HG03159 (cell line): Measurements from ENCODE around the gene POMC.
"Not testable (repeated sequence)": the region's sequence is repeated elsewhere in the genome, so short reads cannot be mapped to it uniquely, and the experiment has no call there.

Source experiments
- ATAC-seq: cut with Tn5 transposase; IDR thresholded peaks from one replicate; pipeline ENCODE4 v1.9.1; 2021; ENCODE audit warnings: mild to moderate bottlenecking, moderate library complexity; ENCODE audit not compliant: unreplicated experiment

The POMC gene

GRCh38 chr2:25168256-25169072, at the start of gene POMC:
Gene POMC (minus strand): TSS chr2:25168580. CDS start chr2:25164772, 3,808 bp downstream.
- no peak for ATAC-seq

DNA sequence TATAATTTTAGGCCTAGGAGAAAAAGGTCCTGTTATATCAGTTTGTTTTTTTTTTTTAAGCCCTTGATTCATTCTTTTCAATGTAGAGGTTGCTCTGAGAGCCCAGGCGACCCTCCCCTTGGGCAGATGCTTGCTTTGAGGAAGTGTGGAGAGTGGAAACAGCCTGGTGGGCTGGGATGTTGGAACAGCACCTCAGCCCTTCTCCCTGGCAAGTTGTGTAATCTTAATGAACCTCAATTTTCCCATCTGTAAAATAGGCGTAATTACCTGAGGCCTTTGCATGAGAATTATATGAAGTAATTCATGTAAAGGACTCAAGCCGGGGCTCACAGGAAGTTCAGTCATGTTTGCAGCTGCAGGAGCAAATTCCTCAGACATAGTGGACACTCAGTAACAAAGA, 49.7 kb upstream of the POMC start:
- ATAC-seq = no peak

- peak; percentile 73 for ATAC-seq
These were observed 47.7 kb upstream of the POMC start for GRCh38 chr2:25215948-25216679.

DNA sequence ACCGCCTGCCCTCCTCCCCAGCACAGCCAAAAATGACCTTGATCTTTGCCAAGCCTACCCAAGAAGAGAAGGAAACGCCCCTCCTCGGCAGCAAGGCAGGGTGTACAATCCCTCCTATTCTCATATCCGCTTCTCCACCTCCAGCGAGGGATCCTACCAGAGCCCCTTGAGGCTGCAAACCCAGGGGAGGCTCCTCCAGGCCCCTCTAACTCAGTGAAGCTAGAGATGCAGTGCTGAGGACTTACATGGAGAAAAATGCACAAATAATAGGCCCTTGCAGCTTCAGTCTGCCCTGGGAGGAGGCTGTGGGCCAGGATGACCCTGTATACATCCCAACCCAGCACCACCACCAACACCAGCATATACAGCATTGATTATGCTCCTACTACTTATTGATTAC, 46.9 kb upstream of the POMC start:
- no peak for ATAC-seq

DNA sequence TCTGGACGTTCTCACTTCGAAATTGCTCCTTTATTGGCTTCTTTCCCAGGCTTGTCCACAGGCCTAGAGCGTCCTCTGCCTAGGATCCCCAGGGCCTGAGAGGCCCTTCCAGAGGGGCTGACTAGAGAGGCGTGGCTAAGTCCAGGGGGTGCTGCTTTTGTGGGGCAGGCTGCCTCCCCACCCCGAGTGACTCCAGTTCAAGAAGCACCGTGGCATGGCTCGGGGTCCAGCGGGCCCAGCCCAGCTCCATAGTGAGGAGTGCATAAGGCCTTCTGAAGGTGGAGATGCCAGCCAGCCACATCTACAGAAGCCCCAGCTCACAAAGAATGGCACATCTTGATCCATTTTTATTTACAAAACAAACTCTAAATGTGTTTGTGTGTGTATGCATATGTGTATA, 44.8 kb upstream of the POMC start:
- no peak for ATAC-seq

- ATAC-seq = not testable (repeated sequence)
These were observed 42.5 kb upstream of the POMC start for GRCh38 chr2:25210923-25211322.

- ATAC-seq = no peak
These were observed 38.7 kb upstream of the POMC start for GRCh38 chr2:25207078-25207545.

- ATAC-seq = no peak
These were observed 35.9 kb upstream of the POMC start for GRCh38 chr2:25204190-25204838.

GRCh38 chr2:25202275-25202674, 33.9 kb upstream of the POMC start:
- no peak for ATAC-seq

DNA sequence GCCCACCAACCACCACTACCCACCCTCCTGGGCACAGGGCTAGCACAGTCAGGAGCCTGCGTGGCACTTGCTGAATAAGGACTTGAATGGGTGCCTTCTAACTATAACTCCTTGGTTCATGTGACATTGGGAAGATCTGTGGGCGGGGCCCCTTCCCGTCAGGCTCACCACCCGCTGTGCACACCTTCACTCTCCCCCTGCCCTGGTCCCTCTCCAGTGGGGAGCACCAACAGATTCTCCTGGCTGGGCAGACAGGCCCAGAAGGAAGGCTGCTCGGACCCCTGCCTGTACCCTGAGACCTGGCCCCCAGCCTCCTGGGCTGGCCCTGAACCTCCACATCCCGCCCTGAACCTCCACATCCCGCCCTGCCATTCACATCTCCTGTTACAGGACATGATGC, 33.4 kb upstream of the POMC start:
- ATAC-seq = no peak

GRCh38 chr2:25201265-25201664, 32.9 kb upstream of the POMC start:
- no peak for ATAC-seq

- ATAC-seq = no peak
These were observed 30.2 kb upstream of the POMC start for GRCh38 chr2:25198576-25198975.

- ATAC-seq = no peak
These were observed 29.8 kb upstream of the POMC start for GRCh38 chr2:25198209-25198525.

DNA sequence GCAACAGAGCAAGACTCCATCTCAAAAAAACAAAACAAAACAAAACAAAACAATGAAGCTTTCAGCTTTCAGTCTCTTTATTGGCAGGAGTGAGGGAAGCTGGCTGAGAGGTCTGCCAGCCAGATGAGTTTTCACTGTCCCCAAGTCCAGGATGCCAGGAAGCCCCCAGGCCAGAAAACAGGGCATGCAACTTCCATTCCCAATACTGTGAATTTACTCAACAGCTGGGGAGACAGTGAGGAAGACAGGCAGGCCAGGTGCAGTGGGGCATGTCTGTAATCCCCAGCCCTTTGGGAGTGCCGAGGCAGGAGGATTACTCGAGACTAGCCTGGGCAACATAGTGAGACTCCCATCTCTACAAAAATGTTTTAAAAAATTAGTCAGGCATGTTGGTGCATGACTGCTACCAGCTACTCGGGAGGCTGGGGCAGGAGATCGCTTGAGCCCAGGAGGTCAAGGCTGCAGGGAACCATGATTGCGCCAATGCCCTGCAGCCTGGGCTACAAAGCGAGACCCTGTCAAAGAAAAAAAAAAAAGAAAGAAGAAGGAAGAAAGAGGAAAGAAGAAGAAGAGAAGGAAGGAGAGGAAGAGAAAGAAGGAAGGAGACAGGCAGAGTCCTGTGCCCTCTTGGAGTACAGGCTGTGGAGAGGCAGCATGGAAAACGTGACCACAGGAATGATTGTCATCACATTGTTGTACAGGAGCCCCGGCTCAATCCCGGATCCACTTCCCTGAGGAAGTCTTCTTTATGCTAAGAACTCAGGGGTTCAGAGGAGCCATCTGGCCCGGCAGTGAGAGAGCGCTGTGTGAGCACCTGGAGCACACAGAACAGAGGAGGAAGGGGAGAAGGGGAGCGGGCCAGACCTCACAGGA, 29.2 kb upstream of the POMC start:
- no peak for ATAC-seq

DNA sequence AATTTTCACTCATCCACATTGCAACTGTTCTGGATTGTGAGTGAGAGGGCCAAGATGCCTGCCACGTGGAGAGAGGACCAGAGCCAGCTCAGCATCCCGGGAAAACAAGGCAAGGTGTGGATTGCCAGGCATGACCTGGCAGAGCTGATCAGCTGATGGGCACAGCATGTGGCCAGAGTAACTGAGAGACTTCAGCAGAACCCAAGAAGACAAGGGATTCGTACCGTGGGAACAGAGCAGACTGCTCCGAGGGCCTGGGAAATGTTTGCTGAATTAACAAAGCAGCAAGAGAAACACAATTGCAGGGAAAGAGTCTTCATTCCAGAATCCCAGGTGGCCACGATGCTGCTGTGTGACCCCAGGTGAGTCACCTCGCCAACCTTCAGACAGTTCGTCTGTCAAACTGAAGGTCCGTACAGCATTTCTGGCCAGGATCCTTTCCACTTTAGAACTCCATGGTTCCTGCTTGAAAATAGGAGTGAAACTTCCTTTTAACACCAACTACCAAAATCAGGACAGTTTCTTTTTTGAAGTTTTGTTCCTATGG, 26.3 kb upstream of the POMC start:
- ATAC-seq = no peak

GRCh38 chr2:25190536-25190935, 22.2 kb upstream of the POMC start:
- ATAC-seq = no peak

DNA sequence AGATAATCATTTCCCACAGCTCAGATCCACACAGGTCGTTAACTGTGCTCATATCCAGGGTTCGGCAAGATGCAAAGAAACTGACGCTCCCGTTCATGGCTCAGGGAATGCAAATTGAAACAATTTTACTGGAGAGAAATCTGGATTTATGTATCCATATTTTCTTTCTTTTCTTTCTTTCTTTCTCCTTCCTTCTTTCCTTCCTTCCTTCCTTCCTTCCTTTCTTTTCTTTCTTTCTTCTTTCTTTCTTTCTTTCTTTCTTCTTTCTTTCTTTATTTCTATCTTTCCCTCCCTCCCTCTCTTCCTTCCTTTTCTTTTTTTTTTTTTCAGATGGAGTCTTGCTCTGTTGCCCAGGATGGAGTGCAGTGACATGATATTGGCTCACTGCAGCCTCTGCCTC, 20.0 kb upstream of the POMC start:
- no peak for ATAC-seq

DNA sequence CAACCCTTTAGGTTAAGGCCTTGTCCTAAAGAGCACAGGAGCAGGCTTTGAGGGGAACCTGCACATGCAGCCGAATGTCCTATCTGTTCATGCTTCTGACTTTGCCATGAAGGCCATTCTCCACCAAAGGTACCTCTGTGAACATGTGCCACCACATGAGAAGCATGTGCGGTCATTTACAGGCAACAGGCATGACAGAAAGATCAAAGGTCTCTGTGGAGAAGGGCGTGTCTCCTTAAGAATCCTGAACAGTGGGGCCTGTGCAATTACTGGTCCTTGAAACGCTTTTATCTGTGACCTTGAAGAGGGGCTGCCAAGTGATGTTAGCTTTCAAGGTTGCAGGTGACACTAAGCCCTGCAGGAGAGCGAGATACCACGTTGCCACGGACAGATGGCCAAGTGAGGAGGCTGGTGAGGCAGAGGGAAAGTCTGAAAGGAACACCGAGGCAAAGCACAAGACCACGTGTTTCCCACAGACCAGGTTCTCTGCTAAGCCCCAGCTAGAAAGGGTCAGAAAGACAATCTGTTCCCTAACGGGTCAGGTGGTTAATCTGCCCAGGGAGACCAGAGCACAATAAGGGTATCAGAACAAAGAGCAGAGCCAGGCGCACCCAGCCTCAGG, 19.5 kb upstream of the POMC start:
- no peak for ATAC-seq

- no peak for ATAC-seq
These were observed 15.9 kb upstream of the POMC start for GRCh38 chr2:25184254-25184653.

DNA sequence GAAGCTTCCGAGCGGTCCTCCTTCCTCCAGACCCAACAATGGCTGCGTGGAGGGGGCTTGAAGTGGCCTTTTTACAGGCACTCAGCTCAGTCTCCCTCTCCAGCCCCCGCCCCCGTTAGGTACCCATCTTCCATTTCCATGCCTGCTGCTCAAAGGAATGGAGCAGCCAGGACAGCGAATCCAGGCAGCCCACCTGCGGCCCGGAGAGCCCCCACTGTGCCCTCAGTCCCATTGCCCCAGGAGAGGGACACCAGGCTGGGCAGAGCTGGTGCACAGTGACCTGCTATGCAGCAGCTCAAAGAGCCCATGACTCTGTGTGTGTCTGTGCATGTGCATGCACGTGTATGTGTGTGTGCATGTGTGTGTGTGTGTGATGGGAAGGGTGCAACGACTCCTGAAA, 10.6 kb upstream of the POMC start:
- ATAC-seq = no peak
